SK-N-SH (cell line): ENCODE measurements around the gene MAP3K9. TPM values are rescaled to one million over a fixed set of nuclear protein-coding genes. Genes with fewer than 3 reads are reported as not detected.

Experiments used
- CTCF ChIA-PET: fragments of 300-600, 350-600 bp; formaldehyde crosslinking; extraction: SDS; loops from one replicate; lab custom pipeline; 2021; lab: Yijun Ruan, JAX
- POLR2A ChIA-PET: fragments of 350-600 bp; sonication (Branson Sonifier 250); formaldehyde crosslinking; extraction: SDS; loops from one replicate; lab custom pipeline; 2020; ENCODE audit warnings: antibody characterized with exemption, inconsistent platforms; lab: Yijun Ruan, JAX
- DNase-seq: peaks from one replicate; pipeline ENCODE4 v3.0.0; 2012
- H2AFZ ChIP-seq: fragments of 200-600 bp; sonication (generic); 2 replicates; pipeline ENCODE4 v1.8.1; 2016; ENCODE audit warnings: antibody characterized with exemption, mild to moderate bottlenecking, low read depth
- H3F3A ChIP-seq: fragments of 200-600 bp; sonication (generic); replicated peaks from 2 replicates; pipeline ENCODE3; 2016; ENCODE audit warnings: antibody characterized with exemption, mild to moderate bottlenecking; ENCODE audit not compliant: insufficient read depth
- H3K27ac ChIP-seq, 2 experiments: fragments of 200-500 bp in 1 of 2; fragments of 200-600 bp in 1 of 2; sonication (Bioruptor generic) in 1 of 2; sonication (generic), shearing (Covaris generic) in 1 of 2; 2 replicates each; pipeline versions ENCODE4 v1.5.1 to v1.6.1; 2014 to 2016; ENCODE audit warnings: low read depth in 2 of 2, inconsistent platforms in 1 of 2, low read length in 1 of 2, mild to moderate bottlenecking in 1 of 2, mixed read lengths in 1 of 2
- H3K27me3 ChIP-seq: fragments of 200-600 bp; sonication (generic), shearing (Covaris generic); 2 replicates; pipeline ENCODE4 v1.6.1; 2016; ENCODE audit warnings: mixed run types; ENCODE audit not compliant: insufficient read depth
- H3K36me3 ChIP-seq, 2 experiments: fragments of 200-500 bp in 1 of 2; fragments of 200-600 bp in 1 of 2; sonication (Bioruptor generic) in 1 of 2; sonication (generic) in 1 of 2; replicated peaks in 1 of 2; 2 replicates each; pipeline versions ENCODE3 to v1.5.1; 2014 to 2016; ENCODE audit warnings: low read length in 1 of 2, mild to moderate bottlenecking in 1 of 2; ENCODE audit not compliant: insufficient read depth in 2 of 2, control insufficient read depth in 1 of 2
- H3K4me1 ChIP-seq, 2 experiments: fragments of 200-500 bp in 1 of 2; fragments of 200-600 bp in 1 of 2; sonication (Bioruptor generic) in 1 of 2; sonication (generic), shearing (Covaris generic) in 1 of 2; 2 replicates each; pipeline versions ENCODE4 v1.5.1 to v1.6.1; 2014 to 2016; ENCODE audit warnings: low read depth in 1 of 2, low read length in 1 of 2, mixed run types in 1 of 2; ENCODE audit not compliant: insufficient read depth in 2 of 2, control insufficient read depth in 1 of 2
- H3K4me2 ChIP-seq: fragments of 200-600 bp; sonication (generic), shearing (Covaris generic); 2 replicates; pipeline ENCODE4 v1.6.1; 2017; ENCODE audit warnings: mixed run types
- H3K4me3 ChIP-seq, 2 experiments: fragments of 200-500 bp in 1 of 2; fragments of 200-600 bp in 1 of 2; sonication (Bioruptor generic) in 1 of 2; sonication (generic), shearing (Covaris generic) in 1 of 2; 2 replicates each; pipeline versions ENCODE4 v1.5.1 to v1.8.1; 2014 to 2016; ENCODE audit warnings: low read depth in 2 of 2, inconsistent platforms in 1 of 2, low read length in 1 of 2, mild to moderate bottlenecking in 1 of 2, mixed read lengths in 1 of 2, moderate library complexity in 1 of 2
- H3K79me2 ChIP-seq: fragments of 200-600 bp; sonication (generic); 2 replicates; pipeline ENCODE4 v1.8.1; 2017; ENCODE audit warnings: mild to moderate bottlenecking; ENCODE audit not compliant: insufficient read depth
- H3K9ac ChIP-seq: fragments of 200-600 bp; sonication (generic); 2 replicates; pipeline ENCODE4 v1.6.1; 2017; ENCODE audit warnings: mixed run types
- H3K9me2 ChIP-seq: fragments of 200-600 bp; sonication (generic); 2 replicates; pipeline ENCODE4 v1.6.1; 2017; ENCODE audit warnings: mixed run types
- H3K9me3 ChIP-seq: fragments of 200-600 bp; sonication (generic); 2 replicates; pipeline ENCODE4 v1.6.1; 2017; ENCODE audit warnings: mixed run types, mild to moderate bottlenecking, moderate library complexity
- H4K20me1 ChIP-seq: fragments of 200-600 bp; sonication (generic); 2 replicates; pipeline ENCODE4 v1.6.1; 2017; ENCODE audit warnings: mild to moderate bottlenecking, mixed run types; ENCODE audit not compliant: insufficient read depth
- CHD2 ChIP-seq: fragments of 150-350 bp; IDR thresholded peaks from 2 replicates; pipeline ENCODE4 v1.6.1; 2018; ENCODE audit warnings: low read length; ENCODE audit not compliant: partially characterized antibody
- FOXM1 ChIP-seq: IDR thresholded peaks from 2 replicates; pipeline ENCODE4 v1.4.0; 2012; ENCODE audit warnings: low read depth, mild to moderate bottlenecking
- GATA2 ChIP-seq: sonication (generic); formaldehyde crosslinking; IDR thresholded peaks from 2 replicates; pipeline ENCODE4 v1.5.0; 2020; ENCODE audit warnings: mild to moderate bottlenecking, missing genetic modification reagents
- NFIC ChIP-seq: IDR thresholded peaks from 2 replicates; pipeline ENCODE4 v1.4.0; 2012; ENCODE audit warnings: borderline replicate concordance
- POLR2AphosphoS5 ChIP-seq: IDR thresholded peaks from 2 replicates; pipeline ENCODE4 v1.6.1; 2012; ENCODE audit warnings: low read depth, low read length
- RCOR1 ChIP-seq: fragments of 150-350 bp; IDR thresholded peaks from 2 replicates; pipeline ENCODE4 v1.6.1; 2017; ENCODE audit warnings: antibody characterized with exemption, low read length
- RXRA ChIP-seq: IDR thresholded peaks from 2 replicates; pipeline ENCODE4 v1.4.0; 2012; ENCODE audit warnings: low read depth, mild to moderate bottlenecking, borderline replicate concordance
- SIN3A ChIP-seq: IDR thresholded peaks from 2 replicates; pipeline ENCODE4 v1.6.1; 2012; ENCODE audit warnings: low read depth, mild to moderate bottlenecking, low read length, moderate library complexity, borderline replicate concordance
- SMC3 ChIP-seq: IDR thresholded peaks from 2 replicates; pipeline ENCODE4 v1.6.1; 2012; ENCODE audit warnings: low read depth, low read length, improper control_type of control experiment
- TAF1 ChIP-seq: IDR thresholded peaks from 2 replicates; pipeline ENCODE4 v1.6.1; 2012; ENCODE audit warnings: low read depth, mild to moderate bottlenecking, low read length, moderate library complexity, borderline replicate concordance
- TCF12 ChIP-seq: IDR thresholded peaks from 2 replicates; pipeline ENCODE4 v1.4.0; 2012
- TEAD4 ChIP-seq: IDR thresholded peaks from 2 replicates; pipeline ENCODE4 v1.4.0; 2012; ENCODE audit warnings: mild to moderate bottlenecking, borderline replicate concordance; ENCODE audit not compliant: insufficient read depth
- YY1 ChIP-seq: IDR thresholded peaks from 2 replicates; pipeline ENCODE4 v1.4.0; 2012; ENCODE audit warnings: low read depth, mild to moderate bottlenecking
- WGBS: methylation state at CpG from one replicate; pipeline ENCODE4 v1.1.6; 2017; ENCODE audit warnings: low lambda C conversion rate; 5-methylcytosine and 5-hydroxymethylcytosine counted together
- polyA plus RNA-seq, 3 experiments: library from polyadenylated mRNA; depleted of rRNA; stranded (reverse); fragments of >200 nt; gene quantifications; 2 replicates each; pipeline ENCODE4 v1.2.3, GENCODE V29; 2012
- TF ChIP-seq, protein P1 (sequence below): IDR thresholded peaks from 2 replicates; pipeline ENCODE4 v1.6.1; 2012; ENCODE audit warnings: mild to moderate bottlenecking, low read depth, low read length, moderate library complexity
- TF ChIP-seq, protein P2 (sequence below): IDR thresholded peaks from 2 replicates; pipeline ENCODE4 v1.4.0; 2012; ENCODE audit warnings: low read depth, borderline replicate concordance
- TF ChIP-seq, protein P3 (sequence below): fragments of 200-600 bp; sonication (generic); IDR thresholded peaks from 2 replicates; pipeline ENCODE4 v1.6.1; 2017; ENCODE audit warnings: antibody characterized with exemption, mild to moderate bottlenecking, moderate library complexity
- TF ChIP-seq, protein P4 (sequence below): IDR thresholded peaks from 2 replicates; pipeline ENCODE4 v1.4.0; 2012; ENCODE audit warnings: low read depth
- TF ChIP-seq, protein P5 (sequence below): fragments of 150-350 bp; IDR thresholded peaks from 2 replicates; pipeline ENCODE4 v1.6.1; 2016; ENCODE audit warnings: mild to moderate bottlenecking, low read depth, low read length

MAP3K9 gene
- polyA plus RNA-seq, 1 of the 3 experiments (the other 2 are of a cell fraction), result 2.0 TPM

DNA sequence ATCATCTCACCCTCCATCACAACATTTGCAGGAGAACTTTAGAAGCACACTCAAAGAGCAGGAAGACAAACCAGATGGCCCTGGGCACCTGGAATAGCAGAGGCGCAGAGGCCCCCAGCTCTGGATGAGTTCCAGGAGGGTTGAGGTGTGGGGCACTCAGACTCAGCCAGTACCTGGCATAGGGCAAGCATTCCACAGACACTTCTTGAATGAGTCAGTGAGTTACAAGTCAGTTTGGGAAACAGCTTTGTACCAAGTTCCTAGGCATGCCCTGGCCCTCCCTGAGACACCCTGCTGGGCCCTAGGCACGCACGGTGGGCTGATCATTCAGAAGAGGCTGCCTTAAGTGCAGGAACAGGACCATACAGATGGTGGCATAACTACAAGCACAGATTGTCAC is 54.3 kb downstream of the MAP3K9 start:
- no peak overlapping the region for H3K4me2 ChIP-seq
- TF ChIP-seq TCF12 (peak; percentile 54), NFIC (peak; percentile 46; the same call in 1 of the 2 replicates)
- TF ChIP-seq, protein P1, sequence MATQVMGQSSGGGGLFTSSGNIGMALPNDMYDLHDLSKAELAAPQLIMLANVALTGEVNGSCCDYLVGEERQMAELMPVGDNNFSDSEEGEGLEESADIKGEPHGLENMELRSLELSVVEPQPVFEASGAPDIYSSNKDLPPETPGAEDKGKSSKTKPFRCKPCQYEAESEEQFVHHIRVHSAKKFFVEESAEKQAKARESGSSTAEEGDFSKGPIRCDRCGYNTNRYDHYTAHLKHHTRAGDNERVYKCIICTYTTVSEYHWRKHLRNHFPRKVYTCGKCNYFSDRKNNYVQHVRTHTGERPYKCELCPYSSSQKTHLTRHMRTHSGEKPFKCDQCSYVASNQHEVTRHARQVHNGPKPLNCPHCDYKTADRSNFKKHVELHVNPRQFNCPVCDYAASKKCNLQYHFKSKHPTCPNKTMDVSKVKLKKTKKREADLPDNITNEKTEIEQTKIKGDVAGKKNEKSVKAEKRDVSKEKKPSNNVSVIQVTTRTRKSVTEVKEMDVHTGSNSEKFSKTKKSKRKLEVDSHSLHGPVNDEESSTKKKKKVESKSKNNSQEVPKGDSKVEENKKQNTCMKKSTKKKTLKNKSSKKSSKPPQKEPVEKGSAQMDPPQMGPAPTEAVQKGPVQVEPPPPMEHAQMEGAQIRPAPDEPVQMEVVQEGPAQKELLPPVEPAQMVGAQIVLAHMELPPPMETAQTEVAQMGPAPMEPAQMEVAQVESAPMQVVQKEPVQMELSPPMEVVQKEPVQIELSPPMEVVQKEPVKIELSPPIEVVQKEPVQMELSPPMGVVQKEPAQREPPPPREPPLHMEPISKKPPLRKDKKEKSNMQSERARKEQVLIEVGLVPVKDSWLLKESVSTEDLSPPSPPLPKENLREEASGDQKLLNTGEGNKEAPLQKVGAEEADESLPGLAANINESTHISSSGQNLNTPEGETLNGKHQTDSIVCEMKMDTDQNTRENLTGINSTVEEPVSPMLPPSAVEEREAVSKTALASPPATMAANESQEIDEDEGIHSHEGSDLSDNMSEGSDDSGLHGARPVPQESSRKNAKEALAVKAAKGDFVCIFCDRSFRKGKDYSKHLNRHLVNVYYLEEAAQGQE, result no peak
- TF ChIP-seq, protein P2, sequence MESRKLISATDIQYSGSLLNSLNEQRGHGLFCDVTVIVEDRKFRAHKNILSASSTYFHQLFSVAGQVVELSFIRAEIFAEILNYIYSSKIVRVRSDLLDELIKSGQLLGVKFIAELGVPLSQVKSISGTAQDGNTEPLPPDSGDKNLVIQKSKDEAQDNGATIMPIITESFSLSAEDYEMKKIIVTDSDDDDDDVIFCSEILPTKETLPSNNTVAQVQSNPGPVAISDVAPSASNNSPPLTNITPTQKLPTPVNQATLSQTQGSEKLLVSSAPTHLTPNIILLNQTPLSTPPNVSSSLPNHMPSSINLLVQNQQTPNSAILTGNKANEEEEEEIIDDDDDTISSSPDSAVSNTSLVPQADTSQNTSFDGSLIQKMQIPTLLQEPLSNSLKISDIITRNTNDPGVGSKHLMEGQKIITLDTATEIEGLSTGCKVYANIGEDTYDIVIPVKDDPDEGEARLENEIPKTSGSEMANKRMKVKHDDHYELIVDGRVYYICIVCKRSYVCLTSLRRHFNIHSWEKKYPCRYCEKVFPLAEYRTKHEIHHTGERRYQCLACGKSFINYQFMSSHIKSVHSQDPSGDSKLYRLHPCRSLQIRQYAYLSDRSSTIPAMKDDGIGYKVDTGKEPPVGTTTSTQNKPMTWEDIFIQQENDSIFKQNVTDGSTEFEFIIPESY, result no peak
- H3K36me3 ChIP-seq, result peaks cover 0 to 5% of the 10 kb centered on the region in 2 experiments
- H3K9ac ChIP-seq, result no peak overlapping the region
- H3K27ac ChIP-seq, result peak overlapping the region in 1 of 2 experiments; percentile 51; a peak in 2 of 4 replicates
- 73% methylated on average over 2 of the region's 3 CpGs for WGBS
- peaks cover 5 to 7% of the 10 kb centered on the region in 2 experiments; a peak in 2 of 4 replicates for H3K4me1 ChIP-seq
- no peaks in the 10 kb centered on the region for H3K79me2 ChIP-seq
- H3K9me2 ChIP-seq, result no peaks in the 10 kb centered on the region
- H2AFZ ChIP-seq, result no peak overlapping the region
- no peaks in the 10 kb centered on the region for H3K27me3 ChIP-seq
- DNase-seq, result no peak
- H3K4me3 ChIP-seq, result no peak overlapping the region
- H3F3A ChIP-seq, result peaks cover 4% of the 10 kb centered on the region
- no peaks in the 10 kb centered on the region for H3K9me3 ChIP-seq
- ChIA-PET POLR2A (no interaction called here), CTCF (no interaction called here)
- no peaks in the 10 kb centered on the region for H4K20me1 ChIP-seq

DNA sequence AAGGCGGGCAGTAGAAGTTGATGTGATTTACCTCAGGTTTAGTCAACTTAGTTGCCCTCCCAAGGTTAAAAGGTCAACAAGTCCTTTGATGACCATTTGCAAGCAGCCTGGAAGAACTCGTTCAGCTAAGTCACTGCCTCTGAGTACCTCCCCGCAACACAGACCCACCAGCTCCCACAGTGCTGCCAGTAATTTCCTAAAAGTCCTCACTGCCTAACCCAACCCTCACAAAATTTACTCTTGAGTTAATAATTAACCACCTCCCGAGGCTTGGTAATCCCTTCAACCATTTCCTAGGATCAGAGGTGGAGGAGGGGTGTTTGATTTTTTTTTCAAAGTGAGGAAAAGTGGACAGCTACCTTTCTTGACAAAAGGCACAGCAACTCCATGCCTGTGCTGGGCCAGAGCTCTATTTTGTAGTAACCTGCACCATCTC is 55.8 kb downstream of the MAP3K9 start:
- Histone ChIP-seq H3K4me3 (no peak overlapping the region), H3K27me3 (no peaks in the 10 kb centered on the region), H3K9ac (no peak overlapping the region), H3K9me3 (no peaks in the 10 kb centered on the region), H3K79me2 (no peaks in the 10 kb centered on the region), H3K9me2 (no peaks in the 10 kb centered on the region), H4K20me1 (no peaks in the 10 kb centered on the region)
- CTCF ChIA-PET, result interaction anchor here (0.7 to 1.0 kb wide), 2 partner anchors 10 to 11 kb away, joined by 3 to 4 read pairs; no protein-coding TSS in a partner anchor
- TF ChIP-seq, protein P3, sequence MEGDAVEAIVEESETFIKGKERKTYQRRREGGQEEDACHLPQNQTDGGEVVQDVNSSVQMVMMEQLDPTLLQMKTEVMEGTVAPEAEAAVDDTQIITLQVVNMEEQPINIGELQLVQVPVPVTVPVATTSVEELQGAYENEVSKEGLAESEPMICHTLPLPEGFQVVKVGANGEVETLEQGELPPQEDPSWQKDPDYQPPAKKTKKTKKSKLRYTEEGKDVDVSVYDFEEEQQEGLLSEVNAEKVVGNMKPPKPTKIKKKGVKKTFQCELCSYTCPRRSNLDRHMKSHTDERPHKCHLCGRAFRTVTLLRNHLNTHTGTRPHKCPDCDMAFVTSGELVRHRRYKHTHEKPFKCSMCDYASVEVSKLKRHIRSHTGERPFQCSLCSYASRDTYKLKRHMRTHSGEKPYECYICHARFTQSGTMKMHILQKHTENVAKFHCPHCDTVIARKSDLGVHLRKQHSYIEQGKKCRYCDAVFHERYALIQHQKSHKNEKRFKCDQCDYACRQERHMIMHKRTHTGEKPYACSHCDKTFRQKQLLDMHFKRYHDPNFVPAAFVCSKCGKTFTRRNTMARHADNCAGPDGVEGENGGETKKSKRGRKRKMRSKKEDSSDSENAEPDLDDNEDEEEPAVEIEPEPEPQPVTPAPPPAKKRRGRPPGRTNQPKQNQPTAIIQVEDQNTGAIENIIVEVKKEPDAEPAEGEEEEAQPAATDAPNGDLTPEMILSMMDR, result no peak
- TF ChIP-seq, protein P4, sequence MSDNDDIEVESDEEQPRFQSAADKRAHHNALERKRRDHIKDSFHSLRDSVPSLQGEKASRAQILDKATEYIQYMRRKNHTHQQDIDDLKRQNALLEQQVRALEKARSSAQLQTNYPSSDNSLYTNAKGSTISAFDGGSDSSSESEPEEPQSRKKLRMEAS, result no peak
- TF ChIP-seq RCOR1 (no peak), TAF1 (no peak), SMC3 (no peak), TEAD4 (no peak), FOXM1 (no peak), GATA2 (no peak), SIN3A (no peak), NFIC (no peak), POLR2AphosphoS5 (no peak), RXRA (no peak), YY1 (no peak), CHD2 (no peak)
- TF ChIP-seq, protein P5, sequence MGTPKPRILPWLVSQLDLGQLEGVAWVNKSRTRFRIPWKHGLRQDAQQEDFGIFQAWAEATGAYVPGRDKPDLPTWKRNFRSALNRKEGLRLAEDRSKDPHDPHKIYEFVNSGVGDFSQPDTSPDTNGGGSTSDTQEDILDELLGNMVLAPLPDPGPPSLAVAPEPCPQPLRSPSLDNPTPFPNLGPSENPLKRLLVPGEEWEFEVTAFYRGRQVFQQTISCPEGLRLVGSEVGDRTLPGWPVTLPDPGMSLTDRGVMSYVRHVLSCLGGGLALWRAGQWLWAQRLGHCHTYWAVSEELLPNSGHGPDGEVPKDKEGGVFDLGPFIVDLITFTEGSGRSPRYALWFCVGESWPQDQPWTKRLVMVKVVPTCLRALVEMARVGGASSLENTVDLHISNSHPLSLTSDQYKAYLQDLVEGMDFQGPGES, result no peak
- TF ChIP-seq, all 33 proteins: peak for 0
- Histone ChIP-seq H2AFZ (no peak overlapping the region), H3K27ac (no peak overlapping the region), H3K4me2 (no peak overlapping the region), H3F3A (peaks cover 4% of the 10 kb centered on the region), H3K4me1 (peaks cover 5 to 7% of the 10 kb centered on the region in 2 experiments; a peak in 2 of 4 replicates), H3K36me3 (peaks cover 5 to 13% of the 10 kb centered on the region in 2 experiments)
- 92% methylated on average over 4 of the region's 4 CpGs for WGBS
- DNase-seq, result no peak
- POLR2A ChIA-PET, result no interaction called here
